GM21528 (cell line): ENCODE data around the gene SDK2.

Experiments
- ATAC-seq: cut with Tn5 transposase; IDR thresholded peaks from one replicate; pipeline ENCODE4 v1.9.1; 2021; ENCODE audit warnings: mild to moderate bottlenecking, moderate library complexity; ENCODE audit not compliant: unreplicated experiment, low FRiP score

SDK2 gene

DNA sequence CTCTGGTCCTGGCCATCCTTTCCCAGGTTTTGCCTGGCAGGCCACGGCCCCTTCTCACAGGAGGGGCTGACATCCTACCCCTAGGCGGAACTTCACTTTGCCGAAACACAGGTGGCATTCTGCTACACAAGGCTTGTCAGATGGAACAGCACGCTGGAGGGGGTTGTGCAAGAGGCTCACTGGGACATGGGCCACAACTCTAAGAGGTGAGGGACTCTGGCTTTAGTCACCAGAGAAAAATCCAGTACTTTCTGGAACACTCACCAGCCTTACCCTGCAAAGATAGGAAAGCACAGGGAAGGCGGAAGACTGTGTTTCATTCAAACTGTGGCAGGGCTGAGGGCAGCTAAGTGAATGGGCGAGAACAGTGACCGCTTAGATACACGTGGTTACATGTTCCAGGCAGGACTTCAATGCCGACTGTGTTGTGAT is 350.7 kb downstream of the SDK2 start:
- ATAC-seq, result no peak

DNA sequence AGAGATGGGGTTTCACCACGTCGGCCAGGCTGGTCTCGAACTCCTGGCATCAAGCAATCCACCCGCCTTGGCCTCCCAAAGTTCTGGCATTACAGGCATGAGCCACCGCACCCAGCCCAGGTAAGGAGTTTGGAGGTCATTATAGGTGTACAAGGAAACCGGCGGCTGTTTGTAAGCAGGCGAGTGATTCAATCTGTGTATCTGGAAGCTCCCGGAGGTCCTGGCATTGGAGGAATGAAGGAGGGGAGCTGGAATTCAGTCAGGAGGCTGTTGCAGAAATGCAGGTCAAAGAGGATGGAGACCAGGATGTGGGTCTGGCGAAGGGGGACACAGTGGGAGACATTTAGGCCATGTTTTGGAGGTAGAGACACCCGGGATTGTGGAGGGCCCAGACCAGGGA is 351.2 kb downstream of the SDK2 start:
- ATAC-seq, result no peak

DNA sequence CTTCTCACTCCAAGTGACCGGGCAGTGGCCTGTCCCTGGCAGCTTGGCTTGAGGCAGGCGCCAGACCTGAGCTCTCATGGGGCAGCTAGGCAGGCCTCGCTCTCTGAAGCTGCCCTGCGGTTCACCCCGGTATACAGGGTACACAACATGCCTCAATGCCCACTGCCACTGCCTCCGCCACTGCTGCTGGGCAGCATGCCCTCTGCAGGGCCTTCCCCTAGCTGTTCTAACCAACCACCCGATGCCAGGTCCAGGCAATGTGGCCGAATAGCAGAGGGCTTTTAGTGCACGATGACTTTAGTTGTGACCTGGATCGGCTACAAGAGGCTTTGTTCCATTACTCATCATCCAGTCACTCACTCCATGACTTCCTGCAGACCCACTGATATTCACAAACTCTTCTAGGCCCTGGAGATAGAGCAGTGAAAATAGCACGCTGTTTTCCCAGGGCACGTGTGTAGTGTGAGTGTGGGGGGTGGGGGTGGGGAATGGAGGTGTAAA is 352.2 kb downstream of the SDK2 start:
- no peak for ATAC-seq

DNA sequence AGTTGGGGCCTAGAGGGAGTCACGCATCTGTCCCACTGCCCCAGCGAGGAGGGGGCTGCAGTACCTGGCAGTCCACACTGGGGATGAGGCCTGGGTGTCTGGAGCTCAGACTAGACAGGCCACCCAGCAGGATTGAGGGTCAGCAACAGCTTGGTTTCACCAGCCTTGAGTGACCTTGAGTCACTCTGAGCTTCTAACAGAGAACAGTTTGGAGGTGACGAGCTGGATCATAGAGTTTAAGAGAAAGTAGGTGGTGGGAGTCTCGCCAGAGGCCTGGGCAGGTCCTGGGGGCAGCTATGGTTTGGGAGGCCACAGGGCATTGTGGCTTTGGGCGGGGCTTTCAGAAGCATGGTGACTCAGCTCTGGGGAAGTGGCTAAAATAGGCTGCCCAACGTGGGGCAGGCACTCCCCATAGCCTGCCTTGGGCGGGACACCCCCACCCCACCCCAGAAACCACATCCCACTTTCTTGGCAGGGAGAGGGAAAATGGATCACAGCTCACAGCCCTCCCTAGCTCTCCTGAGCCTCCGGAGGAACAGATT is 352.9 kb downstream of the SDK2 start:
- peak; percentile 84 for ATAC-seq

DNA sequence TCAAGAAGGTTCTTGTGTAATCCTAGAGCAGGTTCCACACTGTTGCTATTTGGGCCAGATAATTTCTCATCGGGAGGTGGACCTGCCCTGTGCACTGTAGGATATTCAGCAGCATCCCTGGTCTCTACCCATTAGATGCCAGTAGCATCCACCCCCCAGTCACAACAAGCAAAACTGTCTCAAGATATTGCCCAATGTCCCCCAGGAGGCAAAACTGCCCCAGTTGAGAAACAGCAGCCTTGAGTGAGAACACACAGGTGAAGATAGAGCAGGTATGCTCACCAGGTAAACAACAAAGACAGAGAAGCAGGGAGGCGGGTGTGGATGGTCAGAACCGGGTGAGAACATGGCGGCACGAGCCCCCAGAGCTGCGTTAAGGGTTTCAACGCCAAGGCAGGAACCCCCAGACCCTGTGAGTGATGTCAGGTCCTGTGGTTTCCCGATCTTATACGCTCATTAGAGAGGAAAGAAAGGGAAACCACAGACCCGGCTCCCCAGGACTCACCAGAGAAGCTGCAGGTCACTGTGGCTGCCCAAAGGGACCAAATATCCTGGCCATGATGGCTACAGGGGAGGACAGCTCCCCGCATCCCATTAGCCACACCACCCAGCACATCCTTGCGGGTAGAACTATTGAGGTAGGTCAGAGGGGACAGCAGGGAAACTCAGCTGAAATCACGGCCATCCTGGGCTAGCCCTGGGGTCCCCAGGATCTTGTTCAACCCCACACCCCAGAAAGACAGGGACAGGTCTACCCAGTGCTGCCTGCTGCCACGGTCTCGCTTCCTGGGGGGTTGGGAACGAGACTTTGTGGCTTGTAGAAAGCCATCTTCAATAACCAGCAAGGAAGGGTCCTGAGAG is 353.6 kb downstream of the SDK2 start:
- peak; percentile 48 for ATAC-seq

DNA sequence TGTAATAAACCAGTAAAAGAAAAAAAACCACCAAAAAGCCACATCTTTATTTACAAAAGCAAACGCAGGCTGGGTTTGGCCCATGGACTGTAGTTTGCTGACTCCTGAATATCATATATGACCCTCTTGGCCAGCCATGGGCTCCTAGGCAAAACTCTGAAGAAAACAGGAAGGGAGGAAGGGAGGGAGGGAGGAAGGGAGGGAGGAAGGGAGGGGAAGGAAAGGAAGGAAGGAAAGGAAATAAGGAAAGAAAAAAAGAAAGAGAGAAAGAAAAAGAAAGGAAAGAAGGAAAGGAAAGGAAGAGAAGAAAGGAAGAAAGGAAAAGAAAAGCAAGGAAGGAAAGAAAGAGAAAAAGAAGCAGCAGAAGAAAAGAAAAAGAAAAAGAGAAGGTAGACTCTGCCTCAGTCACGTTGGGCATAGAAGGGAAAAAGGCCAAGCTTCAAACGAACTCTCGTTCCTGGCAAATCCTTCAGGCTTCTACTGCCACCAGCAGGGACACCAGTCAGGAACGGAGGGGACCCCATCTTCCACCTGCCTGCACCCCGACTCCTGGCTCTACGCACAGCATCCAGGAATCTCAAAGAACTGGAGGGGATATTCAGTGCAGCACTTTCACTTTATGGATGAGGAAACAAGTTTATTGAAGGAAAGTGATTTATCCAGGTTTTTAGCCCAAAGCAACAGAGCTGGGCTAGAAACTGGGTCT is 354.5 kb downstream of the SDK2 start:
- no peak for ATAC-seq

DNA sequence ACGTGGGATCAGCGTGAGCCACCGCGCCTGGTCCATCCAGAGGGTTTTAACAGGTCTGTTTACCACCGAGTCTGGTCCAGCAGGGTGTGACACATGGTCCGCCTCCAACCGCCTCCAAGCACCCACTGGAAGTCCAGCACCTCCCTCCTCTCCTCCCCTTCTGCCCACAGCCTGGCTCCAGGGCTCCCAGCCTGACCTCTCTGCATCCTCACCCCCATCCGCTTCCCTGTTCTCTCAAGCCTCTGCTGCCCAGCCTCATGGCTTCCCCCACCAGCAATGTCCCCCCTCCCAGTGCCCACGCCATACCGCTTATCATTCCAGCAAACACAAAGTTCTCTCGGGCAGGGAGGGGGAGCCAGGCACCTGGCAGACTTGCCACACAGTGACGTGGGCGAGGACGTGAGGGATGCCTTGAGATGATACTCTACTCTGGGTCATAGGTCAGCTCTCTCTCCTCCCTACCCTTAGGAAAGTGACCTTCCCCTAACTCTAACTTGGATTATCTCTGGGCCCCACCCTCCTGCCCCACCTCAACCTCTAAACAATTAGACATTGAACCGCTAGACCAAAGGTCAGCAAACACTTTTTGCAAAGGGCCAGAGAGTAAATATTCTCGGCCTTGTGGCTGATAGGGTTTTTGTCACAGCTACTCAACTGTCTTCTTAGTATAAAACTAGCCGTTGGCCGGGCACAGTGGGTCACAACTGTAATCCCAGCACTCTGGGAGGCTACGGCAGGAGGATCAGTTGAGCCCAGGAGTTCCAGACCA is 355.5 kb downstream of the SDK2 start:
- no peak for ATAC-seq

DNA sequence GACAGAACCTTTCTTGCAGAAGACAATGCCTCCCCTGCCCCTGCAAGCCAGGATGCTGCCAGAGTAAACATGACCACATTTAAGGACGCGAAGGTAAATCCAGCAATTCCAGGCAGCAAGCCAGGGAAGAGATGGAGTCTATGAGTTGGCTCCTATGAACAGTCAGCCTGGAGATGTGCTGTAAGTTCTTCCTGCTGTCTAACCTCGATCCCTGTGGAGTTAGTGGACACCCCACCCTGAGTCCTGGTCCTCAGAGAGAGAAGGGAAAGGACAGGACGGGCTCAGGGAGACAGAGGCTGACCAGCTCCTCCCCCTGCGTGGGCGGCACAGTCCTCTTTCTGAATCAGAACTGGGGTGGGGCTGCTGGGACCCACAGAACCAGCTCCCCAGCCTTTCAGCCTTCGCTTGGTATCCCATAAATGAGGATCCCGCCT is 357.4 kb downstream of the SDK2 start:
- ATAC-seq, result no peak

DNA sequence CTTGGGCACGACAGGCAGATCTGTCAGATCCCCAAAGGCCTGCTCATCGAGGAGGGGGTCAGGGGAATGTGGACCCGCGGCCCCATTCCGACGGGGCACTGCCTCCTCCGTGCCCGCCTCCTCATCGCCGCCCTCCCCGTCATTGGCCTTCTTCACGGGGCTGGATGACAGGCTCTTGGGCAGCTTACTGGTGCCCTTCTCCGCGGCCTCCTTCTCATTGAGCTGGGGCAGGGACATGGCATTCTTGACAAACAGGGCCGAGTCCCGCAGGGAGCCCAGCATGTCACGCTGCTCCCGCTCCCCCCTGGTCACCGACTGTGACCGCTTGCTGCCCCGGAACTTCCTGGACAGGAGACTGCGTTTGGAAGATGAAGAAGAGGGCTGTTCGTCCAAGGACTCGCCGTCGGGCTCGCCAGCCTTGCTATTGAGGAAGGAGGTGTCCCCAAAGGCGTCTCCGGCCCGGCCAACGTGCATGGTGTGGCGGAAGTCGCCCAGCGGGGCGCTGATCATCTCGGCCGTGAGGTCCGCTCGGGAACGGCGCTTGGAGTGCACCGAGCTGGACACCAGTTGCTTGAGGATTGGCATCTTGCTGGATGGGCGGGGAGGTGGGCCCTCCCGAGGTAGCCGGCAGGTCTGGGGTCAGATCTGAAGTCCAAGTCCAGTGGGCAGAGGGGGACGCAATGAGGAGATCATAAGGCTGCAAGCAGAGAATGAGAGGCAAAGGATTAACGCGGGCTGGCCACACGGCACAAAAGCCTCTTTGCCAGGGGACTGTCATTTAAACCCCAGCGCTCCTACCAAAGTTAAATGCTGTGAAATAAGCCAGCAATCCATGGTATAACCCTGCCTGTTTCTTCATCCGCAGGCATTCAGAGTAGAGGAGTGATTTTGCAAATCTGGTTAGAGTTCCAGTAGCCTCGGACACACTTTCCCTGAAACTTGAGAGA is 358.1 kb downstream of the SDK2 start:
- ATAC-seq, result no peak

DNA sequence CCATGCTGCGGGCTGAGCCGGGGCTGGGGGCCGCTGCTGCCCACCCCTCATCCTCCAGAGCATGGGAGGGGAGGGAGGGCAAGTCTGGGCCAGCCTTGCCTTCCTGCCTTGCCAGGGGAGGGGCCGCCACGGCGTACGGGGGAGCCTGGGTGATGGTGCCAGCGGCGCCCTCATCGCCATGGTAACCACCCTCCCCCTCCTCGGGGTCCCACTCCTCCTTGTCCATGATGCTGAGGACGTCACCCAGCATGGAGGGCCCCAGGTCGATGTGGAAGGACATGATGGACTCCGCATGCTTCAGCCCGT is 358.7 kb downstream of the SDK2 start:
- ATAC-seq, result no peak

DNA sequence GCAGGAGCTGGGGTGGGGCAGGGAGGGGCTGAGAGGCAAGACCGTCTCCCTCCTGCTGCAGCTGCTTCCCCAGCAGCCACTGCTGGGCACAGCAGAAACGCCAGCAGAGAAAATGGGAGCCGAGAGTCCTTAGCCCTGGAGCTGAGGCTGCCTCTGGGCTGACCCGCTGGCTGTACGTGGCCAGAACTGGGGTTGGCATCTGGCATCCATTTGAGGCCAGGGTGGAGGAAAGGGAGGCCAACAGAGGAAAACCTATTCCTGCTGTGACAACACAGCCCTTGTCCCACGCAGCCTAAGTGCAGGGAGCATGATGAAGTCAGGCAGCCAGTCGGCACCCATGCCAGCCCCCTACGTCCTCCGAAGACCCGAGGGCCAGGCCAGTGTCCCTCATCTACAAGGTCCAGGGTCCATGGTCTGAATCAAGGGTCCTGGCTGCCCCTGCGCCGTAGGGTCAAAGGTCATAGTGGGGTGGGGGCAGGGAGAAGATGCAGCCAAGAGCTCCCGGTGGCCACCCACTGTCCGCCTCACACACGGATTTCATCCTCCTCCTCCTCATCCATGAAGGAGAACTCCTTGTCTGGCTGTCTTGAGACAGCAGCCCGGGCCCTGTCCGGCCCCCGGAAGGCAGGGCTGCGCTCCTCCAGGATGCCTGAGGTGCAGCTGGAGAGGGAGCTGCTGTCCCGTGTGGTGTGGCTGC is 359.2 kb downstream of the SDK2 start:
- ATAC-seq, result no peak
